Neural progenitor cell (in vitro differentiated cells): Measurements from ENCODE around the gene GALC. TPM values are rescaled to one million over a fixed set of nuclear protein-coding genes. Genes with fewer than 3 reads are reported as not detected.

Experiments
- DNase-seq: peaks from one replicate; pipeline ENCODE4 v3.0.0-alpha.2; 2016; ENCODE audit warnings: low spot score
- H2AFZ ChIP-seq: fragments of 200-600 bp; sonication (generic); replicated peaks from 2 replicates; pipeline ENCODE4 v1.6.1; 2016; ENCODE audit warnings: antibody characterized with exemption
- H3F3A ChIP-seq: fragments of 200-600 bp; sonication (generic); 2 replicates; pipeline ENCODE4 v1.6.1; 2016; ENCODE audit warnings: antibody characterized with exemption, low read depth
- H3K27ac ChIP-seq: fragments of 200-600 bp; sonication (generic); 2 replicates; pipeline ENCODE4 v1.5.1; 2016; ENCODE audit warnings: mild to moderate bottlenecking
- H3K27me3 ChIP-seq: fragments of 200-600 bp; sonication (generic); 2 replicates; pipeline ENCODE4 v1.6.1; 2016; ENCODE audit warnings: mild to moderate bottlenecking, moderate library complexity
- H3K36me3 ChIP-seq: fragments of 200-600 bp; sonication (generic); 2 replicates; pipeline ENCODE4 v1.5.1; 2016
- H3K4me1 ChIP-seq: fragments of 200-600 bp; sonication (generic); 2 replicates; pipeline ENCODE4 v1.6.1; 2016; ENCODE audit warnings: mixed run types
- H3K4me2 ChIP-seq: fragments of 200-600 bp; sonication (generic); 2 replicates; pipeline ENCODE4 v1.6.1; 2016
- H3K4me3 ChIP-seq: fragments of 200-600 bp; sonication (generic); 2 replicates; pipeline ENCODE4 v1.5.1; 2016
- H3K79me2 ChIP-seq: fragments of 200-600 bp; sonication (generic); 2 replicates; pipeline ENCODE4 v1.6.1; 2016; ENCODE audit warnings: low read depth
- H3K9ac ChIP-seq: fragments of 200-600 bp; sonication (generic); 2 replicates; pipeline ENCODE4 v1.6.1; 2016
- H3K9me3 ChIP-seq: fragments of 200-600 bp; sonication (generic); 2 replicates; pipeline ENCODE4 v1.5.1; 2016; ENCODE audit warnings: low read depth
- H4K20me1 ChIP-seq: fragments of 200-600 bp; sonication (generic); 2 replicates; pipeline ENCODE4 v1.6.1; 2016; ENCODE audit warnings: low read depth
- H3K27ac Mint-ChIP-seq: 3 replicates; pipeline ENCODE4 v1.8.0; 2021; ENCODE audit warnings: mixed read lengths
- H3K27me3 Mint-ChIP-seq: 2 replicates; pipeline ENCODE4 v1.8.0; 2022; ENCODE audit warnings: low read depth, mild to moderate bottlenecking, inconsistent platforms, moderate library complexity, mixed read lengths; ENCODE audit not compliant: insufficient read depth
- H3K36me3 Mint-ChIP-seq: 3 replicates; pipeline ENCODE4 v1.8.0; 2021; ENCODE audit warnings: mixed read lengths
- H3K4me1 Mint-ChIP-seq: 3 replicates; pipeline ENCODE4 v1.8.0; 2021; ENCODE audit warnings: mixed read lengths
- H3K4me3 Mint-ChIP-seq: 3 replicates; pipeline ENCODE4 v1.8.0; 2021; ENCODE audit warnings: mild to moderate bottlenecking, moderate library complexity, mixed read lengths
- H3K9me3 Mint-ChIP-seq: 3 replicates; pipeline ENCODE4 v1.8.0; 2020; ENCODE audit warnings: mixed read lengths
- CTCF ChIP-seq: fragments of 200-600 bp; sonication (generic); IDR thresholded peaks from 2 replicates; pipeline ENCODE4 v1.5.1; 2017; ENCODE audit warnings: antibody characterized with exemption, mild to moderate bottlenecking
- EZH2 ChIP-seq: fragments of 200-600 bp; sonication (generic); IDR thresholded peaks from 2 replicates; pipeline ENCODE4 v1.6.1; 2017; ENCODE audit warnings: antibody characterized with exemption, mild to moderate bottlenecking, moderate library complexity
- EZH2phosphoT487 ChIP-seq: fragments of 200-600 bp; sonication (generic); IDR thresholded peaks from 2 replicates; pipeline ENCODE4 v1.6.1; 2017; ENCODE audit warnings: antibody characterized with exemption
- total RNA-seq: library from RNA; depleted of rRNA; stranded (reverse); fragments of >200 nt; gene quantifications from 2 replicates; pipeline ENCODE4 v1.2.3, GENCODE V29; 2015; ENCODE audit warnings: low replicate concordance

The GALC gene
- total RNA-seq, 1 donor from 2014 or later = 30.8 TPM

- no peak for DNase-seq
- Histone ChIP-seq H3K27me3 (no peaks in the 10 kb centered on the region), H4K20me1 (no peaks in the 10 kb centered on the region), H3K4me2 (no peak overlapping the region), H3K79me2 (no peaks in the 10 kb centered on the region), H3K9ac (no peak overlapping the region), H3F3A (peaks cover 13% of the 10 kb centered on the region), H3K27ac (no peak overlapping the region), H3K36me3 (no peaks in the 10 kb centered on the region), H3K9me3 (no peaks in the 10 kb centered on the region), H3K4me1 (peaks cover 4% of the 10 kb centered on the region), H3K4me3 (no peak overlapping the region), H2AFZ (peak overlapping the region; percentile 34)
- Mint-ChIP-seq H3K36me3 (no peaks in the 10 kb centered on the region), H3K27ac (no peak overlapping the region), H3K27me3 (no peaks in the 10 kb centered on the region), H3K9me3 (peaks cover 2% of the 10 kb centered on the region), H3K4me3 (no peak overlapping the region), H3K4me1 (peaks cover 21% of the 10 kb centered on the region)
- TF ChIP-seq EZH2 (no peak), CTCF (no peak), EZH2phosphoT487 (no peak)
Measured at GRCh38 chr14:87996291-87996592, 3.3 kb upstream of the GALC start.

- H3K4me3 ChIP-seq = no peak overlapping the region
- H3K27ac ChIP-seq = no peak overlapping the region
- peaks cover 4% of the 10 kb centered on the region for H3K4me1 ChIP-seq
- no peak overlapping the region for H3K27ac Mint-ChIP-seq
- no peaks in the 10 kb centered on the region for H4K20me1 ChIP-seq
- H2AFZ ChIP-seq = peak overlapping the region; percentile 34
- no peak overlapping the region for H3K4me2 ChIP-seq
- H3K27me3 Mint-ChIP-seq = no peaks in the 10 kb centered on the region
- H3K9me3 ChIP-seq = no peaks in the 10 kb centered on the region
- H3K4me3 Mint-ChIP-seq = no peak overlapping the region
- H3K79me2 ChIP-seq = no peaks in the 10 kb centered on the region
- TF ChIP-seq EZH2phosphoT487 (no peak), EZH2 (no peak), CTCF (no peak)
- H3K36me3 ChIP-seq = no peaks in the 10 kb centered on the region
- peaks cover 13% of the 10 kb centered on the region for H3F3A ChIP-seq
- H3K9me3 Mint-ChIP-seq = peaks cover 2% of the 10 kb centered on the region
- H3K9ac ChIP-seq = no peak overlapping the region
- no peaks in the 10 kb centered on the region for H3K27me3 ChIP-seq
- H3K4me1 Mint-ChIP-seq = peaks cover 21% of the 10 kb centered on the region
- H3K36me3 Mint-ChIP-seq = no peaks in the 10 kb centered on the region
- peak; percentile 16 for DNase-seq
Measured at GRCh38 chr14:87995500-87996290, 2.7 kb upstream of the GALC start.

GRCh38 chr14:87994974-87995373 is 2.0 kb upstream of the GALC start:
- Histone ChIP-seq H3K4me2 (no peak overlapping the region), H3K79me2 (no peaks in the 10 kb centered on the region), H3K27ac (no peak overlapping the region), H4K20me1 (no peaks in the 10 kb centered on the region), H3K9me3 (no peaks in the 10 kb centered on the region), H3K4me1 (peaks cover 4% of the 10 kb centered on the region), H3K4me3 (no peak overlapping the region), H3F3A (peaks cover 13% of the 10 kb centered on the region), H3K27me3 (no peaks in the 10 kb centered on the region), H3K9ac (no peak overlapping the region), H3K36me3 (no peaks in the 10 kb centered on the region), H2AFZ (peak overlapping the region; percentile 34)
- no peaks in the 10 kb centered on the region for H3K36me3 Mint-ChIP-seq
- TF ChIP-seq EZH2phosphoT487 (no peak), CTCF (no peak), EZH2 (no peak)
- peaks cover 21% of the 10 kb centered on the region for H3K4me1 Mint-ChIP-seq
- no peaks in the 10 kb centered on the region for H3K27me3 Mint-ChIP-seq
- no peak for DNase-seq
- H3K9me3 Mint-ChIP-seq = peaks cover 2% of the 10 kb centered on the region
- H3K27ac Mint-ChIP-seq = no peak overlapping the region
- no peak overlapping the region for H3K4me3 Mint-ChIP-seq
